ENCODE data around the gene IFNE.

The IFNE gene

GRCh38 chr9:21482213-21482612 lies at the start of gene IFNE:
Gene IFNE (minus strand): TSS chr9:21482313. CDS start chr9:21481694, 619 bp downstream.
- no peak for DNase-seq

GRCh38 chr9:21528123-21528808 lies 46.2 kb upstream of the IFNE start:
- no peak for DNase-seq

- no peak for DNase-seq
These were observed 45.5 kb upstream of the IFNE start for GRCh38 chr9:21527579-21527978.

- DNase-seq, result no peak
These were observed 43.1 kb upstream of the IFNE start for GRCh38 chr9:21525174-21525573.

GRCh38 chr9:21524099-21524830 lies 42.2 kb upstream of the IFNE start:
- no peak for DNase-seq

- no peak for DNase-seq
These were observed 41.2 kb upstream of the IFNE start for GRCh38 chr9:21523021-21524014.

- no peak for DNase-seq
These were observed 40.2 kb upstream of the IFNE start for GRCh38 chr9:21522348-21522747.

- DNase-seq, result no peak
These were observed 39.3 kb upstream of the IFNE start for GRCh38 chr9:21521448-21521847.

GRCh38 chr9:21520501-21521228 lies 38.6 kb upstream of the IFNE start:
- no peak for DNase-seq

- DNase-seq, result no peak
These were observed 37.8 kb upstream of the IFNE start for GRCh38 chr9:21519855-21520434.

GRCh38 chr9:21516796-21517195 lies 34.7 kb upstream of the IFNE start:
- no peak for DNase-seq

- no peak for DNase-seq
These were observed 31.3 kb upstream of the IFNE start for GRCh38 chr9:21513431-21513830.

GRCh38 chr9:21510806-21511205 lies 28.7 kb upstream of the IFNE start:
- DNase-seq, result no peak

GRCh38 chr9:21507483-21507790 lies 25.3 kb upstream of the IFNE start:
- DNase-seq, result no peak

- DNase-seq, result no peak
These were observed 24.7 kb upstream of the IFNE start for GRCh38 chr9:21506626-21507482.

- no peak for DNase-seq
These were observed 23.5 kb upstream of the IFNE start for GRCh38 chr9:21505425-21506179.

- DNase-seq, result no peak
These were observed 22.8 kb upstream of the IFNE start for GRCh38 chr9:21504894-21505293.

GRCh38 chr9:21504113-21504512 lies 22.0 kb upstream of the IFNE start:
- DNase-seq, result no peak

- DNase-seq, result no peak
These were observed 20.5 kb upstream of the IFNE start for GRCh38 chr9:21502586-21502985.

- DNase-seq, result no peak
These were observed 17.8 kb upstream of the IFNE start for GRCh38 chr9:21499912-21500311.

GRCh38 chr9:21491756-21492155 lies 9.6 kb upstream of the IFNE start:
- DNase-seq, result no peak
